Neural progenitor cell (in vitro differentiated cells): Measurements from ENCODE around the gene PDE1A. TPM values are rescaled to one million over a fixed set of nuclear protein-coding genes. Genes with fewer than 3 reads are reported as not detected.

Source experiments
- DNase-seq: peaks from one replicate; pipeline ENCODE4 v3.0.0-alpha.2; 2016; ENCODE audit warnings: low spot score
- H2AFZ ChIP-seq: fragments of 200-600 bp; sonication (generic); replicated peaks from 2 replicates; pipeline ENCODE4 v1.6.1; 2016; ENCODE audit warnings: antibody characterized with exemption
- H3F3A ChIP-seq: fragments of 200-600 bp; sonication (generic); 2 replicates; pipeline ENCODE4 v1.6.1; 2016; ENCODE audit warnings: antibody characterized with exemption, low read depth
- H3K27ac ChIP-seq: fragments of 200-600 bp; sonication (generic); 2 replicates; pipeline ENCODE4 v1.5.1; 2016; ENCODE audit warnings: mild to moderate bottlenecking
- H3K27me3 ChIP-seq: fragments of 200-600 bp; sonication (generic); 2 replicates; pipeline ENCODE4 v1.6.1; 2016; ENCODE audit warnings: mild to moderate bottlenecking, moderate library complexity
- H3K36me3 ChIP-seq: fragments of 200-600 bp; sonication (generic); 2 replicates; pipeline ENCODE4 v1.5.1; 2016
- H3K4me1 ChIP-seq: fragments of 200-600 bp; sonication (generic); 2 replicates; pipeline ENCODE4 v1.6.1; 2016; ENCODE audit warnings: mixed run types
- H3K4me2 ChIP-seq: fragments of 200-600 bp; sonication (generic); 2 replicates; pipeline ENCODE4 v1.6.1; 2016
- H3K4me3 ChIP-seq: fragments of 200-600 bp; sonication (generic); 2 replicates; pipeline ENCODE4 v1.5.1; 2016
- H3K79me2 ChIP-seq: fragments of 200-600 bp; sonication (generic); 2 replicates; pipeline ENCODE4 v1.6.1; 2016; ENCODE audit warnings: low read depth
- H3K9ac ChIP-seq: fragments of 200-600 bp; sonication (generic); 2 replicates; pipeline ENCODE4 v1.6.1; 2016
- H3K9me3 ChIP-seq: fragments of 200-600 bp; sonication (generic); 2 replicates; pipeline ENCODE4 v1.5.1; 2016; ENCODE audit warnings: low read depth
- H4K20me1 ChIP-seq: fragments of 200-600 bp; sonication (generic); 2 replicates; pipeline ENCODE4 v1.6.1; 2016; ENCODE audit warnings: low read depth
- H3K27ac Mint-ChIP-seq: 3 replicates; pipeline ENCODE4 v1.8.0; 2021; ENCODE audit warnings: mixed read lengths
- H3K27me3 Mint-ChIP-seq: 2 replicates; pipeline ENCODE4 v1.8.0; 2022; ENCODE audit warnings: low read depth, mild to moderate bottlenecking, inconsistent platforms, moderate library complexity, mixed read lengths; ENCODE audit not compliant: insufficient read depth
- H3K36me3 Mint-ChIP-seq: 3 replicates; pipeline ENCODE4 v1.8.0; 2021; ENCODE audit warnings: mixed read lengths
- H3K4me1 Mint-ChIP-seq: 3 replicates; pipeline ENCODE4 v1.8.0; 2021; ENCODE audit warnings: mixed read lengths
- H3K4me3 Mint-ChIP-seq: 3 replicates; pipeline ENCODE4 v1.8.0; 2021; ENCODE audit warnings: mild to moderate bottlenecking, moderate library complexity, mixed read lengths
- H3K9me3 Mint-ChIP-seq: 3 replicates; pipeline ENCODE4 v1.8.0; 2020; ENCODE audit warnings: mixed read lengths
- CTCF ChIP-seq: fragments of 200-600 bp; sonication (generic); IDR thresholded peaks from 2 replicates; pipeline ENCODE4 v1.5.1; 2017; ENCODE audit warnings: antibody characterized with exemption, mild to moderate bottlenecking
- EZH2 ChIP-seq: fragments of 200-600 bp; sonication (generic); IDR thresholded peaks from 2 replicates; pipeline ENCODE4 v1.6.1; 2017; ENCODE audit warnings: antibody characterized with exemption, mild to moderate bottlenecking, moderate library complexity
- EZH2phosphoT487 ChIP-seq: fragments of 200-600 bp; sonication (generic); IDR thresholded peaks from 2 replicates; pipeline ENCODE4 v1.6.1; 2017; ENCODE audit warnings: antibody characterized with exemption
- total RNA-seq: library from RNA; depleted of rRNA; stranded (reverse); fragments of >200 nt; gene quantifications from 2 replicates; pipeline ENCODE4 v1.2.3, GENCODE V29; 2015; ENCODE audit warnings: low replicate concordance

PDE1A gene
- total RNA-seq, 1 donor from 2014 or later = not detected

- Histone ChIP-seq H3K4me3 (no peak overlapping the region), H4K20me1 (no peaks in the 10 kb centered on the region), H3F3A (no peaks in the 10 kb centered on the region), H2AFZ (peak overlapping the region; percentile 60), H3K27me3 (no peaks in the 10 kb centered on the region), H3K9ac (no peak overlapping the region), H3K27ac (no peak overlapping the region), H3K9me3 (no peaks in the 10 kb centered on the region), H3K4me1 (peaks cover 8% of the 10 kb centered on the region), H3K36me3 (no peaks in the 10 kb centered on the region), H3K79me2 (no peaks in the 10 kb centered on the region), H3K4me2 (no peak overlapping the region)
- no peak overlapping the region for H3K27ac Mint-ChIP-seq
- no peak for DNase-seq
- no peaks in the 10 kb centered on the region for H3K36me3 Mint-ChIP-seq
- H3K27me3 Mint-ChIP-seq = no peaks in the 10 kb centered on the region
- no peak overlapping the region for H3K4me3 Mint-ChIP-seq
- TF ChIP-seq CTCF = no peak
- no peaks in the 10 kb centered on the region for H3K9me3 Mint-ChIP-seq
- no peaks in the 10 kb centered on the region for H3K4me1 Mint-ChIP-seq
Observed at GRCh38 chr2:182133195-182133891, 293.5 kb downstream of the PDE1A start.

- H3F3A ChIP-seq = no peaks in the 10 kb centered on the region
- H3K4me1 Mint-ChIP-seq = no peaks in the 10 kb centered on the region
- no peak overlapping the region for H3K9ac ChIP-seq
- no peaks in the 10 kb centered on the region for H3K27me3 ChIP-seq
- H2AFZ ChIP-seq = no peak overlapping the region
- H3K36me3 ChIP-seq = no peaks in the 10 kb centered on the region
- peaks cover 8% of the 10 kb centered on the region for H3K4me1 ChIP-seq
- H3K27me3 Mint-ChIP-seq = no peaks in the 10 kb centered on the region
- TF ChIP-seq CTCF (peak; percentile 30), EZH2 (no peak)
- no peak for DNase-seq
- H4K20me1 ChIP-seq = no peaks in the 10 kb centered on the region
- H3K9me3 ChIP-seq = no peaks in the 10 kb centered on the region
- no peaks in the 10 kb centered on the region for H3K79me2 ChIP-seq
- H3K27ac Mint-ChIP-seq = no peak overlapping the region
- no peak overlapping the region for H3K4me2 ChIP-seq
- no peak overlapping the region for H3K27ac ChIP-seq
- H3K9me3 Mint-ChIP-seq = no peaks in the 10 kb centered on the region
- H3K36me3 Mint-ChIP-seq = no peaks in the 10 kb centered on the region
- no peak overlapping the region for H3K4me3 Mint-ChIP-seq
- no peak overlapping the region for H3K4me3 ChIP-seq
Observed at GRCh38 chr2:182132605-182133004, 294.2 kb downstream of the PDE1A start.

GRCh38 chr2:182128821-182129707, 297.8 kb downstream of the PDE1A start:
- no peak overlapping the region for H3K4me3 ChIP-seq
- H3K4me1 ChIP-seq = peaks cover 8% of the 10 kb centered on the region
- H3K27ac ChIP-seq = no peak overlapping the region
- Mint-ChIP-seq H3K36me3 (no peaks in the 10 kb centered on the region), H3K27me3 (no peaks in the 10 kb centered on the region), H3K4me1 (no peaks in the 10 kb centered on the region), H3K4me3 (no peak overlapping the region), H3K27ac (no peak overlapping the region), H3K9me3 (peaks cover 6% of the 10 kb centered on the region)
- no peaks in the 10 kb centered on the region for H3K79me2 ChIP-seq
- H3K36me3 ChIP-seq = no peaks in the 10 kb centered on the region
- no peak for DNase-seq
- H4K20me1 ChIP-seq = no peaks in the 10 kb centered on the region
- H3K4me2 ChIP-seq = no peak overlapping the region
- TF ChIP-seq CTCF (no peak), EZH2 (no peak), EZH2phosphoT487 (no peak)
- no peak overlapping the region for H2AFZ ChIP-seq
- no peaks in the 10 kb centered on the region for H3K9me3 ChIP-seq
- no peaks in the 10 kb centered on the region for H3F3A ChIP-seq
- no peaks in the 10 kb centered on the region for H3K27me3 ChIP-seq
- no peak overlapping the region for H3K9ac ChIP-seq
